GM12891 (cell line): ENCODE measurements around the gene DDRGK1.

ENCODE experiments used
- PAX5 ChIP-seq: IDR thresholded peaks from 2 replicates; pipeline ENCODE4 v1.6.1; 2011; ENCODE audit warnings: low read length, moderate library complexity, mild to moderate bottlenecking; ENCODE audit not compliant: insufficient read depth, severe bottlenecking
- POLR2A ChIP-seq: IDR thresholded peaks from 2 replicates; pipeline ENCODE4 v1.6.1; 2011; ENCODE audit warnings: low read depth, low read length, control low read depth
- POLR2AphosphoS5 ChIP-seq: IDR thresholded peaks from 2 replicates; pipeline ENCODE4 v1.6.1; 2011; ENCODE audit warnings: low read depth, low read length, control low read depth
- POU2F2 ChIP-seq: IDR thresholded peaks from 2 replicates; pipeline ENCODE4 v1.6.1; 2011; ENCODE audit warnings: low read depth, mild to moderate bottlenecking, control low read depth, low read length, moderate library complexity
- SPI1 ChIP-seq: IDR thresholded peaks from 2 replicates; pipeline ENCODE4 v1.6.1; 2011; ENCODE audit warnings: low read depth, low read length, control low read depth
- TAF1 ChIP-seq: IDR thresholded peaks from 2 replicates; pipeline ENCODE4 v1.6.1; 2011; ENCODE audit warnings: low read depth, low read length, control low read depth

GRCh38 chr20:3177746-3178485 is 26.6 kb downstream of the DDRGK1 start:
- TF ChIP-seq POLR2A (no peak), SPI1 (no peak), POLR2AphosphoS5 (no peak), PAX5 (no peak), TAF1 (no peak), POU2F2 (no peak)
